Measurements from ENCODE around the gene NKIRAS1.

Gene NKIRAS1

DNA sequence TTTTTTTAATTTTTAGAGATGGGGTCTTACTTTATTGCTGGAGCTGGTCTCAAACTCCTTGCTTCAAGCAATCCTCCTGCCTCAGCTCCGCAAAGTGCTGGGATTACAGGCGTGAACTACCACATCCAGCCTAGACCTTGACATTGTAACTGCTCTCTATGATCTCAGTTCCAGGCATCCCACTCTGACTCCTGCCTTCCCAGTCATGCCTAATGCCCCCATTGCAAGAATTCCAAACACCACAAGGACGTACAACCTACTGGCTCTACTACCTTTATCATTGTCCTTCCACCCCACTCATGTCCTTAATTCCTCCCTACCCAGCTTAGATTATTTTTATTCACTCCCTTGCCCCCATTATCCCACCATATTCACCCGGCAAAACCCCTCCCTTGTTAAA is 21.6 kb downstream of the NKIRAS1 start:
- TF ChIP-seq CTCF (conservative IDR thresholded peaks at IDR 0.05), result no peak

DNA sequence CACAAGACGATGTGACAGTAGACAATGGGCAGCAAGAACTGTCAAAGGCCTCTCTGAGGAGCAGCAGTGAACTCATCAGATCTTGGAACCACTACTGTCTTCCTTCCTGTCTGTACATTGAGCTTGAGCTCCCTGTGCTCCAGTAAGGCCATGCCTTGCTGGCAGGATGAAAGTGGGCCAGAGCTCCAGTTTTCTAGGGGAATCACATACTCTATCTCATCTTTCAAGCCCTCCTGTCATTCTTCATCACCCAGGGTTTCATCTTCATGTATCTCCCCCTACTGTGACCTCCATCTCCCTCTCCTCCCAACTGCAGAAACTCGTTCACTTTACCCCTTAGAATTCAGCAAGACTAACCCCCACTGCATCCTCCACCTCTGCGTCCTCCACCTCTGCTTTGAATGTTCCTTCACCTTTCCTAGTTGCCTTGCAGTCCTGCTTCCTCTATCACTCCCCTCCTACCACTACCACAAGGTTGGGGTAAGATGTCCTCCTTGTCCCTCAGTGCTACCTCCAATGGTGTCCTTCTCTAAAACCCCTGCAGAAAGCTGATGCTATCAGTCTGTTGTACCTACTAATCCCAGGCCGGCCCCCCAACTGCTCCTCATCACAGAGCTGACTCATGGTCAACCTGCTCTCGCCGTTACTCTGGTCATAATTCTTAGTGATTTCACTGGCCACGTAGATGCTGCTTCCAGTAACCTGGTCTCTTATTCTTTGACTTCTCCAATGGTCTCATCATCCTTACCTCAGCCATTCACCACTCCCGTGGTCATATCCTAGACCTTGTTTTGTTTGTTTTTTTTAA is 22.3 kb downstream of the NKIRAS1 start:
- H3K27ac ChIP-seq, result no peak overlapping the region
- no peak for TF ChIP-seq CTCF (conservative IDR thresholded peaks at IDR 0.05)

More for the DNA sequence above, 21.6 kb downstream of the NKIRAS1 start:
- H3K27ac ChIP-seq, result no peak overlapping the region

GRCh38 chr3:23889950-23890349 is 26.8 kb downstream of the NKIRAS1 start:
- no peak overlapping the region for H3K27ac ChIP-seq

DNA sequence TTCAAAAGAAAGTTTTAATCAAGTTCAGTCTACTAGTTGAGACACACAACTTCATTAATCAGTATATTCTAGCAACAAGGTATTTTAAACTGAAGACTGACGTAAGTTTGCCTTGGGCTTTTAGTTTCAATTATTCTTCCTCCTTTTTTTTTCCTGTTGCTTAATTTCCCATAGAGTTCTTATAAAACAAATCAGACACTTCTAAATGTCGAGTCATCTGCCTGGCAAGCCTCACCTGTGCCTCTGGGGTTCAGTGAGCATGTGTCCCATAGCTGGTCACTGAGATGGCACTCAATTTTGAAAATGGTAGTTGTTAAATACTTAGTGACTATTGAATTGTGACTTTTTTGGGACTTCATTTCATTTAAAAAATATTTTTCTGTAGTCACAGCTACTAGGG is 27.4 kb downstream of the NKIRAS1 start:
- H3K27ac ChIP-seq, result no peak overlapping the region
- TF ChIP-seq CTCF (conservative IDR thresholded peaks at IDR 0.05), result no peak

More at GRCh38 chr3:23889950-23890349, 26.8 kb downstream of the NKIRAS1 start:
- no peak for TF ChIP-seq CTCF (conservative IDR thresholded peaks at IDR 0.05)

DNA sequence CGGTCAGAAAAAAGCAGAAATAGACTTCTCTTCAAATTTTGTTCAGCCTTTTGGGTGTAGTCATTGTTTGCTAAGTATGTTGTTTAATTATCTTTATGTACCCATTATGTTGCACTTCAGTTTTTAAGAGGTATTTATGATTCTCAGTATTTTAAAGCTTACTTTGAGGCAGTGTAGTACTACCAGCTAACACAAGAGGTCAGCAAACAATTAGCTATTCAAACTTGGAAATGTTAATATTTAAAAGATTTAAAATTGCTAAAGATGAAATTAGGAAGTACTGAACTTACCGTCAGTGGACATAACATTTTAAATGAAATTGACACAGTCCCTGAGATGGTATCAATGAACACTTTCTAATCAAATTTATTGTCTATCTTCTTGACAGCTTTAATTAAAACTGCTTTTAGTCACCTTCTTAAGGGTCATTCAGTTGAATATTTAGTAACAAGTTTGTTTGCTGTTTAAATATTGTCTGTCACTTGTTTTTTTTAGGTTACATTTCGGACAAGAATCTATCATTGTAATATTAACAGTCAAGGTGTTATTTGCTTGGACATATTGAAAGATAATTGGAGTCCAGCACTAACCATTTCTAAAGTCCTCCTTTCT is 28.1 kb downstream of the NKIRAS1 start:
- TF ChIP-seq CTCF (conservative IDR thresholded peaks at IDR 0.05), result peak; percentile 89
- no peak overlapping the region; the same call in 1 of the 2 replicates for H3K27ac ChIP-seq

- TF ChIP-seq CTCF (conservative IDR thresholded peaks at IDR 0.05), result no peak
- peak overlapping the region; percentile 33 for H3K27ac ChIP-seq
Measured at GRCh38 chr3:23886311-23886710, 30.5 kb downstream of the NKIRAS1 start.

- no peak for TF ChIP-seq CTCF (conservative IDR thresholded peaks at IDR 0.05)
- no peak overlapping the region for H3K27ac ChIP-seq
Measured at GRCh38 chr3:23885210-23885609, 31.6 kb downstream of the NKIRAS1 start.
